HepG2 (cell line): ENCODE results near the gene NKX1-2. TPM values are rescaled to one million over a fixed set of nuclear protein-coding genes. Genes with fewer than 3 reads are reported as not detected.

Experiments
- CSRNP1 ChIP-seq: sonication (generic); formaldehyde crosslinking; IDR thresholded peaks from 2 replicates; pipeline ENCODE4 v1.8.1; 2023; ENCODE audit warnings: mild to moderate bottlenecking, missing genetic modification reagents
- ERF ChIP-seq: IDR thresholded peaks from 2 replicates; pipeline ENCODE4 v1.6.1; 2018; ENCODE audit warnings: missing biosample characterization, missing genetic modification reagents
- GATA4 ChIP-seq: sonication (generic); IDR thresholded peaks from 2 replicates; pipeline ENCODE4 v1.6.1; 2016; ENCODE audit warnings: antibody characterized with exemption, low read depth, borderline replicate concordance
- HMGXB3 ChIP-seq: sonication (generic); formaldehyde crosslinking; IDR thresholded peaks from 2 replicates; pipeline ENCODE4 v1.4.0; 2020; ENCODE audit warnings: missing genetic modification reagents, borderline replicate concordance
- NCOR1 ChIP-seq: fragments of 200-600 bp; sonication (generic); IDR thresholded peaks from 2 replicates; pipeline ENCODE4 v1.7.0; 2017; ENCODE audit warnings: antibody characterized with exemption, low read length, borderline replicate concordance
- NR0B2 ChIP-seq: sonication (generic); formaldehyde crosslinking; IDR thresholded peaks from 2 replicates; pipeline ENCODE4 v1.4.0; 2020; ENCODE audit warnings: mild to moderate bottlenecking, missing genetic modification reagents
- NR2F6 ChIP-seq, 2 experiments: IDR thresholded peaks; 2 replicates each; pipeline ENCODE4 v1.6.1; 2016; ENCODE audit warnings: antibody characterized with exemption in 1 of 2, mild to moderate bottlenecking in 1 of 2
- THRA ChIP-seq: sonication (generic); formaldehyde crosslinking; IDR thresholded peaks from 2 replicates; pipeline ENCODE4 v1.4.0; 2020; ENCODE audit warnings: missing genetic modification reagents, borderline replicate concordance
- ZNF24 ChIP-seq: fragments of 450-650 bp; IDR thresholded peaks from 2 replicates; pipeline ENCODE4 v1.6.1; 2017; ENCODE audit warnings: antibody characterized with exemption, mild to moderate bottlenecking
- ZNF574 ChIP-seq: sonication (generic); formaldehyde crosslinking; IDR thresholded peaks from 2 replicates; pipeline ENCODE4 v1.4.0; 2020; ENCODE audit warnings: missing genetic modification reagents
- ZNF616 ChIP-seq: sonication (generic); formaldehyde crosslinking; IDR thresholded peaks from 2 replicates; pipeline ENCODE4 v1.5.0; 2020; ENCODE audit warnings: low read depth, mild to moderate bottlenecking, missing genetic modification reagents
- ZNF768 ChIP-seq: sonication (generic); formaldehyde crosslinking; IDR thresholded peaks from 2 replicates; pipeline ENCODE4 v1.4.0; 2020; ENCODE audit warnings: missing genetic modification reagents
- ZNF800 ChIP-seq: sonication (generic); formaldehyde crosslinking; IDR thresholded peaks from 2 replicates; pipeline ENCODE4 v1.4.0; 2020; ENCODE audit warnings: missing genetic modification reagents
- polyA plus RNA-seq, 8 experiments: library from polyadenylated mRNA; depleted of rRNA in 3 of 8; stranded (reverse) in 7 of 8; unstranded in 1 of 8; fragments of >200 nt; fragmentation: Illumina TruSeq in 4 of 8; extraction: Trizol in 4 of 8; gene quantifications; 2 replicates each; pipeline versions ENCODE4 v1.2.1 to v1.2.3, GENCODE V29; 2011 to 2016; ENCODE audit warnings: low read depth in 4 of 8, missing spikeins in 1 of 8, mixed read lengths in 1 of 8; ENCODE audit not compliant: insufficient read depth in 1 of 8
- total RNA-seq, 5 experiments: library from RNA; depleted of rRNA; stranded (reverse); fragments of >200 nt; fragmentation: Illumina TruSeq; extraction: Trizol; gene quantifications; 2 replicates each; pipeline ENCODE4 v1.2.3, GENCODE V29; 2016; ENCODE audit warnings: low read depth in 1 of 5

Gene NKX1-2
- total and polyA plus RNA-seq, 2 of the 13 experiments (the other 11 are each of a cell fraction or from before 2014, with no cell fraction given): not detected

GRCh38 chr10:124461642-124462347 is 12.0 kb upstream of the NKX1-2 start, which contains the start of gene LHPP (continued):
- TF ChIP-seq HMGXB3 (CRISPR knock-in tag) (no peak), NCOR1 (no peak; the same call in 1 of the 2 replicates), GATA4 (peak; percentile 9; the same call in 1 of the 2 replicates), ZNF616 (no peak), ERF (CRISPR knock-in tag) (0 out of 2 replicates have a peak, but pooled peaks have one; percentile 12), NR2F6 (IDR thresholded peaks at IDR 0.05) (no peak), NR2F6 (CRISPR knock-in tag; IDR thresholded peaks at IDR 0.05) (peak; percentile 20; the same call in 1 of the 2 replicates), ZNF24 (no peak), NR0B2 (CRISPR knock-in tag) (peak; percentile 23; the same call in 1 of the 2 replicates), ZNF800 (CRISPR knock-in tag) (no peak), CSRNP1 (no peak), ZNF574 (CRISPR knock-in tag) (peak; percentile 66), ZNF768 (peak; percentile 35; the same call in 1 of the 2 replicates), THRA (peak; percentile 22; the same call in 1 of the 2 replicates)
